ENCODE results near the gene TERC.

DNA sequence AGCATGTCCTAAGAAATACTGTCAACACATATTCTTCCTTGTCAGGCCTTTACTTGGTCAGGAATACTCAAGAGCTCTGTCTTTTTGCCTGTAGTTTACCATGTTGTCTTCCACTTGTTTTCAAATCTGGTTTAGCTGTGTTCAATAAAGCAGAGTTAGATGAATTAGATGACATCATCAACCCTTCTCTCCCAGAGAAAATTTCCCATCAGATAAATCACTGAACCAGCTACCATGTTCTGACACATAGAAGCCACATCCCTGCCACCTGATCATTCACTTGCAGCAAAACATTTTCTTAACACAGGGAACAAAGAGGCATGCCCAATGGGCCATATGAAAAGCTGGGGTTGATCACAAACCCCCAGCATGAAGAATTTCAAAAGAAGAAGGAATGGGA, 42.1 kb downstream of the TERC start:
- TF ChIP-seq, protein P1, sequence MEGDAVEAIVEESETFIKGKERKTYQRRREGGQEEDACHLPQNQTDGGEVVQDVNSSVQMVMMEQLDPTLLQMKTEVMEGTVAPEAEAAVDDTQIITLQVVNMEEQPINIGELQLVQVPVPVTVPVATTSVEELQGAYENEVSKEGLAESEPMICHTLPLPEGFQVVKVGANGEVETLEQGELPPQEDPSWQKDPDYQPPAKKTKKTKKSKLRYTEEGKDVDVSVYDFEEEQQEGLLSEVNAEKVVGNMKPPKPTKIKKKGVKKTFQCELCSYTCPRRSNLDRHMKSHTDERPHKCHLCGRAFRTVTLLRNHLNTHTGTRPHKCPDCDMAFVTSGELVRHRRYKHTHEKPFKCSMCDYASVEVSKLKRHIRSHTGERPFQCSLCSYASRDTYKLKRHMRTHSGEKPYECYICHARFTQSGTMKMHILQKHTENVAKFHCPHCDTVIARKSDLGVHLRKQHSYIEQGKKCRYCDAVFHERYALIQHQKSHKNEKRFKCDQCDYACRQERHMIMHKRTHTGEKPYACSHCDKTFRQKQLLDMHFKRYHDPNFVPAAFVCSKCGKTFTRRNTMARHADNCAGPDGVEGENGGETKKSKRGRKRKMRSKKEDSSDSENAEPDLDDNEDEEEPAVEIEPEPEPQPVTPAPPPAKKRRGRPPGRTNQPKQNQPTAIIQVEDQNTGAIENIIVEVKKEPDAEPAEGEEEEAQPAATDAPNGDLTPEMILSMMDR (IDR thresholded peaks at IDR 0.05), result no peak
- TF ChIP-seq POLR2A (IDR thresholded peaks at IDR 0.05), result no peak

Measured in testis (tissue), 2 donors.